GM12878 (cell line): Measurements from ENCODE around the gene CIDEC. TPM values are rescaled to one million over a fixed set of nuclear protein-coding genes. Genes with fewer than 3 reads are reported as not detected.

Experiments used
- BMI1 ChIP-seq: fragments of 450-650 bp; IDR thresholded peaks from 2 replicates; pipeline ENCODE4 v1.6.1; 2016; ENCODE audit warnings: mild to moderate bottlenecking, moderate library complexity, borderline replicate concordance
- DPF2 ChIP-seq: fragments of 450-650 bp; IDR thresholded peaks from 2 replicates; pipeline ENCODE4 v1.6.1; 2017; ENCODE audit warnings: mild to moderate bottlenecking
- FOS ChIP-seq: IDR thresholded peaks from 3 replicates; pipeline ENCODE4 v1.6.1; 2011; ENCODE audit warnings: borderline replicate concordance; ENCODE audit not compliant: insufficient read length; ENCODE audit errors: extremely low read depth
- POU2F2 ChIP-seq: IDR thresholded peaks from 3 replicates; pipeline ENCODE4 v1.6.1; 2011; ENCODE audit warnings: low read depth, mild to moderate bottlenecking, low read length, borderline replicate concordance
- RCOR1 ChIP-seq: conservative IDR thresholded peaks from 2 replicates; pipeline ENCODE4 v1.6.1; 2012; ENCODE audit warnings: low read depth, low read length, improper control_type of control experiment
- polyA plus RNA-seq, 11 experiments: library from polyadenylated mRNA; depleted of rRNA in 4 of 11; unstranded in 6 of 11; stranded (reverse) in 5 of 11; fragments of >200 nt; fragmentation: Nextera tagmentation in 4 of 11; fragmentation: Illumina TruSeq in 1 of 11; extraction: Ambion mirVana in 4 of 11; extraction: Trizol in 1 of 11; gene quantifications; 1 replicate in 1 of 11; 2 replicates in 10 of 11; pipeline versions ENCODE4 v1.2.1 to v1.2.3, GENCODE V29; 2011 to 2016; ENCODE audit warnings: inconsistent platforms in 2 of 11, missing spikeins in 2 of 11, low read depth in 1 of 11
- total RNA-seq, 4 experiments: library from RNA; depleted of rRNA in 3 of 4; stranded (reverse); fragments of >200 nt in 3 of 4; fragmentation: Illumina TruSeq in 1 of 4; extraction: Trizol in 1 of 4; gene quantifications; 2 replicates each; pipeline versions ENCODE4 v1.2.1 to v1.2.3, GENCODE V29; 2013 to 2021
- TF ChIP-seq, protein P1 (sequence below): fragments of 450-650 bp; IDR thresholded peaks from 2 replicates; pipeline ENCODE4 v1.6.1; 2014; ENCODE audit warnings: mild to moderate bottlenecking
- TF ChIP-seq, protein P2 (sequence below): fragments of 150-350 bp; IDR thresholded peaks from 2 replicates; pipeline ENCODE4 v1.6.1; 2014; ENCODE audit warnings: mild to moderate bottlenecking, low read depth, low read length
- TF ChIP-seq, protein P3 (sequence below): fragments of 150-350 bp; IDR thresholded peaks from 2 replicates; pipeline ENCODE4 v1.6.1; 2016; ENCODE audit warnings: low read depth, low read length

The CIDEC gene
- total and polyA plus RNA-seq, 10 of the 15 experiments (the other 5 are each of a cell fraction or from before 2014, with no cell fraction given), result 0.10 to 0.49 TPM; not detected in 8

DNA sequence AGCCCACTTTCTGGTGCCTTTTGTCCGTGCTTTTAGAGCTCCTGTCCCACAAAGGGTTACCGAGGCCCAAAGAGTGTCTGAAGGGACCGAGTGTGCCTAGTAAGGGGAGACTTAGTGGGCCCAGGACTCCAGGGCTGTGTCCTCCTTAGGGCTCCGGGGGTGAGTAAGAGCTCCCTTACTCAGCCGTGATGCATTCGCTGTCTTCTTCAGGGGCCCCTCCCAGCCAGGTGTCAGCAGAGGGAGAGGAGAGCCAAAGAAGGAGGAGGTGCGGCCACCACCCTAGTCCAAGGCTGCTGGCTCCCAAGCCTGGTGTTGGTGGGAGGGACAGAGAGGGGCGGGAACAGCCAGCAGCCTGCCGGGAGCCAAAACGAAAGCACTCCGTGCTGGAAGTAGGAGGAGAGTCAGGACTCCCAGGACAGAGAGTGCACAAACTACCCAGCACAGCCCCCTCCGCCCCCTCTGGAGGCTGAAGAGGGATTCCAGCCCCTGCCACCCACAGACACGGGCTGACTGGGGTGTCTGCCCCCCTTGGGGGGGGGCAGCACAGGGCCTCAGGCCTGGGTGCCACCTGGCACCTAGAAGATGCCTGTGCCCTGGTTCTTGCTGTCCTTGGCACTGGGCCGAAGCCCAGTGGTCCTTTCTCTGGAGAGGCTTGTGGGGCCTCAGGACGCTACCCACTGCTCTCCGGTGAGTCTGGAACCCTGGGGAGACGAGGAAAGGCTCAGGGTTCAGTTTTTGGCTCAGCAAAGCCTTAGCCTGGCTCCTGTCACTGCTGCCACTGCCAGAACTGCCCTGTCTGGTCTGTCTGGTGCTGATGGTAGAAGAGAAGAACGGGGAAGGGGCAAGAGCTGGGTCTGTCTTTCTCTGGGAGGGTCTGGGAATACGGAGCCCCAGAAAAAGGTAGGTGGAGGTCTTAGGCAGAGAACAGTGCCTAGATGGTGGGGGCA, 37.0 kb upstream of the CIDEC start, which contains the start of gene IL17RC (continued):
- TF ChIP-seq, protein P1, sequence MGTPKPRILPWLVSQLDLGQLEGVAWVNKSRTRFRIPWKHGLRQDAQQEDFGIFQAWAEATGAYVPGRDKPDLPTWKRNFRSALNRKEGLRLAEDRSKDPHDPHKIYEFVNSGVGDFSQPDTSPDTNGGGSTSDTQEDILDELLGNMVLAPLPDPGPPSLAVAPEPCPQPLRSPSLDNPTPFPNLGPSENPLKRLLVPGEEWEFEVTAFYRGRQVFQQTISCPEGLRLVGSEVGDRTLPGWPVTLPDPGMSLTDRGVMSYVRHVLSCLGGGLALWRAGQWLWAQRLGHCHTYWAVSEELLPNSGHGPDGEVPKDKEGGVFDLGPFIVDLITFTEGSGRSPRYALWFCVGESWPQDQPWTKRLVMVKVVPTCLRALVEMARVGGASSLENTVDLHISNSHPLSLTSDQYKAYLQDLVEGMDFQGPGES, result no peak
- TF ChIP-seq BMI1 (no peak), FOS (no peak), RCOR1 (no peak), DPF2 (no peak), POU2F2 (no peak)
- TF ChIP-seq, protein P2, sequence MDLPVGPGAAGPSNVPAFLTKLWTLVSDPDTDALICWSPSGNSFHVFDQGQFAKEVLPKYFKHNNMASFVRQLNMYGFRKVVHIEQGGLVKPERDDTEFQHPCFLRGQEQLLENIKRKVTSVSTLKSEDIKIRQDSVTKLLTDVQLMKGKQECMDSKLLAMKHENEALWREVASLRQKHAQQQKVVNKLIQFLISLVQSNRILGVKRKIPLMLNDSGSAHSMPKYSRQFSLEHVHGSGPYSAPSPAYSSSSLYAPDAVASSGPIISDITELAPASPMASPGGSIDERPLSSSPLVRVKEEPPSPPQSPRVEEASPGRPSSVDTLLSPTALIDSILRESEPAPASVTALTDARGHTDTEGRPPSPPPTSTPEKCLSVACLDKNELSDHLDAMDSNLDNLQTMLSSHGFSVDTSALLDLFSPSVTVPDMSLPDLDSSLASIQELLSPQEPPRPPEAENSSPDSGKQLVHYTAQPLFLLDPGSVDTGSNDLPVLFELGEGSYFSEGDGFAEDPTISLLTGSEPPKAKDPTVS, result no peak
- TF ChIP-seq, protein P3, sequence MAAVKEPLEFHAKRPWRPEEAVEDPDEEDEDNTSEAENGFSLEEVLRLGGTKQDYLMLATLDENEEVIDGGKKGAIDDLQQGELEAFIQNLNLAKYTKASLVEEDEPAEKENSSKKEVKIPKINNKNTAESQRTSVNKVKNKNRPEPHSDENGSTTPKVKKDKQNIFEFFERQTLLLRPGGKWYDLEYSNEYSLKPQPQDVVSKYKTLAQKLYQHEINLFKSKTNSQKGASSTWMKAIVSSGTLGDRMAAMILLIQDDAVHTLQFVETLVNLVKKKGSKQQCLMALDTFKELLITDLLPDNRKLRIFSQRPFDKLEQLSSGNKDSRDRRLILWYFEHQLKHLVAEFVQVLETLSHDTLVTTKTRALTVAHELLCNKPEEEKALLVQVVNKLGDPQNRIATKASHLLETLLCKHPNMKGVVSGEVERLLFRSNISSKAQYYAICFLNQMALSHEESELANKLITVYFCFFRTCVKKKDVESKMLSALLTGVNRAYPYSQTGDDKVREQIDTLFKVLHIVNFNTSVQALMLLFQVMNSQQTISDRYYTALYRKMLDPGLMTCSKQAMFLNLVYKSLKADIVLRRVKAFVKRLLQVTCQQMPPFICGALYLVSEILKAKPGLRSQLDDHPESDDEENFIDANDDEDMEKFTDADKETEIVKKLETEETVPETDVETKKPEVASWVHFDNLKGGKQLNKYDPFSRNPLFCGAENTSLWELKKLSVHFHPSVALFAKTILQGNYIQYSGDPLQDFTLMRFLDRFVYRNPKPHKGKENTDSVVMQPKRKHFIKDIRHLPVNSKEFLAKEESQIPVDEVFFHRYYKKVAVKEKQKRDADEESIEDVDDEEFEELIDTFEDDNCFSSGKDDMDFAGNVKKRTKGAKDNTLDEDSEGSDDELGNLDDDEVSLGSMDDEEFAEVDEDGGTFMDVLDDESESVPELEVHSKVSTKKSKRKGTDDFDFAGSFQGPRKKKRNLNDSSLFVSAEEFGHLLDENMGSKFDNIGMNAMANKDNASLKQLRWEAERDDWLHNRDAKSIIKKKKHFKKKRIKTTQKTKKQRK, result no peak
